Gastroesophageal sphincter (tissue), 3 donors: Measurements from ENCODE around the gene YPEL5.

Experiments
- CTCF ChIP-seq, 4 experiments: fragments of 200-600 bp in 2 of 4; fragments of 450-650 bp in 2 of 4; sonication (generic) in 1 of 4; IDR thresholded peaks; one replicate each; pipeline ENCODE4 v1.5.1; 2017 to 2019; ENCODE audit warnings: antibody characterized with exemption in 4 of 4, mild to moderate bottlenecking in 2 of 4, moderate library complexity in 2 of 4
- POLR2AphosphoS5 ChIP-seq: sonication (generic); formaldehyde crosslinking; IDR thresholded peaks from one replicate; pipeline ENCODE4 v1.6.1; 2017; ENCODE audit warnings: antibody characterized with exemption

- no peak for TF ChIP-seq CTCF (IDR thresholded peaks at IDR 0.05)
- no peak for TF ChIP-seq POLR2AphosphoS5
These were observed 47.6 kb downstream of the YPEL5 start for GRCh38 chr2:30194421-30194820.
